K562 (cell line): ENCODE measurements around the gene MAML3. TPM values are rescaled to one million over a fixed set of nuclear protein-coding genes. Genes with fewer than 3 reads are reported as not detected.

ENCODE experiments used
- ATAC-seq: fragments of 200-7000 bp; cut with Tn5 transposase; 3 replicates; pipeline ENCODE4 v1.9.1; 2020; ENCODE audit warnings: moderate library complexity
- BruUV-seq: library from RNA; stranded (reverse); fragments of 400-500 nt; replicated peaks from 2 replicates; lab custom pipeline; 2021; lab: Mats Ljungman, UMichigan
- CTCF ChIA-PET: fragments of 300-600 bp; formaldehyde crosslinking; extraction: SDS; loops from one replicate; lab custom pipeline; 2021; ENCODE audit warnings: low intra/inter-chr PET ratio; lab: Yijun Ruan, JAX
- POLR2A ChIA-PET: fragments of 300-600, 350-650 bp; sonication (Branson Sonifier 250); formaldehyde crosslinking; extraction: SDS; loops from one replicate; lab custom pipeline; 2021; ENCODE audit warnings: antibody characterized with exemption, inconsistent platforms; lab: Yijun Ruan, JAX
- DNase-seq, 4 experiments: peaks; one replicate each; pipeline versions ENCODE4 v3.0.0 to v3.0.0-alpha.2; 2011 to 2018; ENCODE audit warnings: low spot score in 3 of 4, mixed read lengths in 3 of 4; ENCODE audit errors: extremely low read depth in 1 of 4
- FAIRE-seq: peaks from 2 replicates; lab custom pipeline; 2011; peaks lifted over from hg19 to GRCh38; lab: Jason Lieb, UNC
- H2AFZ ChIP-seq: 2 replicates; pipeline ENCODE4 v1.6.0; 2011; ENCODE audit warnings: low read depth, low read length, control low read depth, inconsistent platforms
- H3K27ac ChIP-seq: fragments of 200-600 bp; 3 replicates; pipeline ENCODE4 v1.8.0; 2011; ENCODE audit warnings: low read depth, mild to moderate bottlenecking, control low read depth, inconsistent platforms, low read length, moderate library complexity, mixed read lengths; ENCODE audit errors: extremely low read depth
- H3K27me3 ChIP-seq, 2 experiments: fragments of 300-600 bp in 1 of 2; 2 replicates in 1 of 2; 3 replicates in 1 of 2; pipeline versions ENCODE4 v1.6.0 to v1.8.0; 2011; ENCODE audit warnings: inconsistent platforms in 2 of 2, low read length in 2 of 2, mild to moderate bottlenecking in 1 of 2, mixed read lengths in 1 of 2, moderate library complexity in 1 of 2; ENCODE audit not compliant: control insufficient read depth in 2 of 2, insufficient read depth in 2 of 2
- H3K36me3 ChIP-seq: fragments of 300-600 bp; 3 replicates; pipeline ENCODE4 v1.8.0; 2011; ENCODE audit warnings: mild to moderate bottlenecking, low read length, inconsistent platforms; ENCODE audit not compliant: control insufficient read depth, insufficient read depth
- H3K4me1 ChIP-seq, 2 experiments: fragments of 200-600 bp in 1 of 2; replicated peaks in 1 of 2; 2 replicates in 1 of 2; 3 replicates in 1 of 2; pipeline versions ENCODE4 v1.5.1 to v1.8.0; 2011; ENCODE audit warnings: inconsistent platforms in 2 of 2, low read length in 2 of 2, mild to moderate bottlenecking in 1 of 2, mixed read lengths in 1 of 2, moderate library complexity in 1 of 2; ENCODE audit not compliant: control insufficient read depth in 2 of 2, insufficient read depth in 2 of 2
- H3K4me2 ChIP-seq: 2 replicates; pipeline ENCODE4 v1.6.1; 2011; ENCODE audit warnings: low read length, control low read depth, inconsistent platforms, mixed read lengths; ENCODE audit not compliant: insufficient read depth
- H3K4me3 ChIP-seq: fragments of 200-600 bp; sonication (generic), shearing (Covaris generic); 2 replicates; pipeline ENCODE4 v1.5.1; 2016; ENCODE audit warnings: control low read depth, inconsistent platforms
- H3K79me2 ChIP-seq: fragments of 200-600 bp; 3 replicates; pipeline ENCODE4 v1.8.0; 2011; ENCODE audit warnings: low read length, inconsistent platforms; ENCODE audit not compliant: control insufficient read depth, insufficient read depth
- H3K9ac ChIP-seq, 2 experiments: 2 replicates each; pipeline versions ENCODE4 v1.6.0 to v1.6.1; 2011; ENCODE audit warnings: low read depth in 2 of 2, low read length in 2 of 2, control low read depth in 1 of 2, inconsistent platforms in 1 of 2, mild to moderate bottlenecking in 1 of 2, mixed read lengths in 1 of 2; ENCODE audit not compliant: insufficient read depth in 1 of 2
- H3K9me1 ChIP-seq: one replicate; pipeline ENCODE4 v1.6.0; 2011; ENCODE audit warnings: inconsistent platforms, mild to moderate bottlenecking, low read length, moderate library complexity; ENCODE audit not compliant: control insufficient read depth, insufficient read depth
- H3K9me3 ChIP-seq: replicated peaks from 2 replicates; pipeline ENCODE4 v1.5.1; 2011; ENCODE audit warnings: low read depth, low read length, inconsistent platforms; ENCODE audit not compliant: control insufficient read depth, insufficient read depth
- H4K20me1 ChIP-seq: replicated peaks from 2 replicates; pipeline ENCODE4 v1.6.1; 2011; ENCODE audit warnings: low read length, inconsistent platforms, mixed read lengths; ENCODE audit not compliant: control insufficient read depth, insufficient read depth
- GTF2E2 ChIP-seq: fragments of 200-800 bp; sonication (Bioruptor generic); IDR thresholded peaks from 2 replicates; pipeline ENCODE4 v1.6.1; 2016; ENCODE audit warnings: missing genetic modification characterization, missing compliant biosample characterization
- ZNF551 ChIP-seq: fragments of 250-450 bp; sonication (Bioruptor Pico); IDR thresholded peaks from 2 replicates; pipeline ENCODE4 v1.5.0; 2021; ENCODE audit warnings: mild to moderate bottlenecking, moderate library complexity
- WGBS: fragments of 100-300 bp; shearing (Covaris generic); methylation state at CpG from one replicate; pipeline ENCODE4 v1.1.6; 2016; ENCODE audit warnings: low coverage, mixed read lengths; ENCODE audit not compliant: insufficient coverage; ENCODE audit errors: missing lambda C conversion rate; 5-methylcytosine and 5-hydroxymethylcytosine counted together
- in situ Hi-C: fragments of 300-500 bp; cut with MboI; formaldehyde crosslinking; loops from 4 replicates; pipeline ENCODE4 v1.15.0; 2018; ENCODE audit warnings: inconsistent platforms, mixed read lengths
- intact Hi-C: fragments of 100-400 bp; cut with micrococcal nuclease; formaldehyde crosslinking; loops from 2 replicates; pipeline ENCODE4 v1.14.2; 2022
- polyA plus RNA-seq, 8 experiments: library from polyadenylated mRNA; depleted of rRNA in 4 of 8; stranded (reverse) in 5 of 8; unstranded in 3 of 8; fragments of >200 nt; fragmentation: Nextera tagmentation in 2 of 8; fragmentation: Illumina TruSeq in 1 of 8; extraction: Ambion mirVana in 2 of 8; extraction: Trizol in 1 of 8; gene quantifications; 2 replicates each; pipeline versions ENCODE4 v1.2.1 to v1.2.3, GENCODE V29; 2011 to 2014; ENCODE audit warnings: inconsistent platforms in 1 of 8, missing spikeins in 1 of 8
- total RNA-seq, 7 experiments: library from RNA; depleted of rRNA in 6 of 7; stranded (reverse); fragments of >200 nt in 6 of 7; fragmentation: Illumina TruSeq in 2 of 7; extraction: Trizol in 2 of 7; gene quantifications; 2 replicates each; pipeline versions ENCODE4 v1.2.1 to v1.2.3, GENCODE V29; 2011 to 2021; ENCODE audit warnings: low replicate concordance in 1 of 7
- TF ChIP-seq, protein P1 (sequence below): fragments of 450-650 bp; IDR thresholded peaks from 2 replicates; pipeline ENCODE4 v1.6.1; 2016; ENCODE audit warnings: antibody characterized with exemption
- TF ChIP-seq, protein P2 (sequence below): fragments of 250-450 bp; sonication (Bioruptor Pico); IDR thresholded peaks from 2 replicates; pipeline ENCODE4 v1.8.0; 2021; ENCODE audit warnings: mild to moderate bottlenecking, moderate library complexity

MAML3 gene
- total and polyA plus RNA-seq, 9 of the 15 experiments (the other 6 are each of a cell fraction or from before 2014, with no cell fraction given), result 0.01 to 0.55 (median 0.25) TPM

DNA sequence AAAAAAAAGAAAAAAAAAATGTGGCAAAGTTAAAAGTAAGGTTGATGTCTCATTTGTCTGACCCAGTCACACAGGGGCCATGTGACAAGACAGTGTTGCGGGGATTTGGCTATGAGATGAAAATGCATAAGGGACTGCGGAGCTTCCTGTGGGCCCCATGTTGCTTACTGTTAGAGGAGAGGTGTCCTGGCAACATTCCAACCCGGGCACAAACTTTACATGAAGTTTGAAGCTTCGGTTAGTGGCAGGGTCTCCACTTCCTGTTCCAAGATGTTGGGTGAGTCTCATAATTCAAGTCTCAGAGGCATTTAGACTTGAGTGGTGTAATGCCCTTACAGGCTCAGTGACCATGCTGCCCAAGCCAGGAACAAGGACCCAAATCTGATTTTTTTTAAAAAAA lies 111.3 kb downstream of the MAML3 start:
- H3K27ac ChIP-seq, result no peak overlapping the region
- no TSS peak for BruUV-seq
- H3K4me3 ChIP-seq, result no peak overlapping the region
- H2AFZ ChIP-seq, result no peak overlapping the region
- peaks cover 2 to 32% of the 10 kb centered on the region in 2 experiments; a peak in 4 of 5 replicates for H3K27me3 ChIP-seq
- CTCF ChIA-PET, result no interaction called here
- no peaks in the 10 kb centered on the region for H3K4me1 ChIP-seq
- H3K9me1 ChIP-seq, result no peaks in the 10 kb centered on the region
- intact Hi-C loops (no loop called here), in situ Hi-C loops (no loop called here)
- WGBS, result 2% methylated on average over 4 of the region's 4 CpGs
- FAIRE-seq (no peak), DNase-seq (no peak), ATAC-seq (no peak)
- H3K79me2 ChIP-seq, result no peaks in the 10 kb centered on the region
- H4K20me1 ChIP-seq, result no peaks in the 10 kb centered on the region; the same call in 1 of the 2 replicates
- POLR2A ChIA-PET, result interaction anchor here (0.6 kb wide), 1 partner anchor 49 kb away, joined by 3 read pairs; no protein-coding TSS in a partner anchor
- no peak overlapping the region for H3K9ac ChIP-seq
- no peaks in the 10 kb centered on the region for H3K36me3 ChIP-seq
- no peak overlapping the region for H3K4me2 ChIP-seq
- TF ChIP-seq, protein P1, sequence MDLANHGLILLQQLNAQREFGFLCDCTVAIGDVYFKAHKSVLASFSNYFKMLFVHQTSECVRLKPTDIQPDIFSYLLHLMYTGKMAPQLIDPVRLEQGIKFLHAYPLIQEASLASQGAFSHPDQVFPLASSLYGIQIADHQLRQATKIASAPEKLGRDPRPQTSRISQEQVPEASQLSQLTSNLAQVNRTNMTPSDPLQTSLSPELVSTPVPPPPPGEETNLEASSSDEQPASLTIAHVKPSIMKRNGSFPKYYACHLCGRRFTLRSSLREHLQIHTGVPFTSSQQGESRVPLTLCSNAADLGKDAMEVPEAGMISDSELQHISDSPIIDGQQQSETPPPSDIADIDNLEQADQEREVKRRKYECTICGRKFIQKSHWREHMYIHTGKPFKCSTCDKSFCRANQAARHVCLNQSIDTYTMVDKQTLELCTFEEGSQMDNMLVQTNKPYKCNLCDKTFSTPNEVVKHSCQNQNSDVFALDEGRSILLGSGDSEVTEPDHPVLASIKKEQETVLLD, result no peak
- TF ChIP-seq GTF2E2 (tag) (no peak), ZNF551 (no peak)
- TF ChIP-seq, protein P2, sequence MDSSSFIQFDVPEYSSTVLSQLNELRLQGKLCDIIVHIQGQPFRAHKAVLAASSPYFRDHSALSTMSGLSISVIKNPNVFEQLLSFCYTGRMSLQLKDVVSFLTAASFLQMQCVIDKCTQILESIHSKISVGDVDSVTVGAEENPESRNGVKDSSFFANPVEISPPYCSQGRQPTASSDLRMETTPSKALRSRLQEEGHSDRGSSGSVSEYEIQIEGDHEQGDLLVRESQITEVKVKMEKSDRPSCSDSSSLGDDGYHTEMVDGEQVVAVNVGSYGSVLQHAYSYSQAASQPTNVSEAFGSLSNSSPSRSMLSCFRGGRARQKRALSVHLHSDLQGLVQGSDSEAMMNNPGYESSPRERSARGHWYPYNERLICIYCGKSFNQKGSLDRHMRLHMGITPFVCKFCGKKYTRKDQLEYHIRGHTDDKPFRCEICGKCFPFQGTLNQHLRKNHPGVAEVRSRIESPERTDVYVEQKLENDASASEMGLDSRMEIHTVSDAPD (CRISPR knock-in tag), result no peak
- H3K9me3 ChIP-seq, result no peaks in the 10 kb centered on the region
